HepG2 (cell line): ENCODE results near the gene CXCR5. TPM values are rescaled to one million over a fixed set of nuclear protein-coding genes. Genes with fewer than 3 reads are reported as not detected.

Source experiments
- ATAD3A ChIP-seq: sonication (generic); formaldehyde crosslinking; IDR thresholded peaks from 2 replicates; pipeline ENCODE4 v1.4.0; 2020; ENCODE audit warnings: missing genetic modification reagents
- GATAD2A ChIP-seq: IDR thresholded peaks from 2 replicates; pipeline ENCODE4 v1.6.1; 2016
- GFI1 ChIP-seq: sonication (generic); formaldehyde crosslinking; IDR thresholded peaks from 2 replicates; pipeline ENCODE4 v1.5.0; 2020; ENCODE audit warnings: missing genetic modification reagents, mild to moderate bottlenecking, borderline replicate concordance
- GPN1 ChIP-seq: sonication (generic); formaldehyde crosslinking; IDR thresholded peaks from 2 replicates; pipeline ENCODE4 v1.5.1; 2020; ENCODE audit warnings: missing genetic modification reagents, borderline replicate concordance
- HHEX ChIP-seq: IDR thresholded peaks from 2 replicates; pipeline ENCODE4 v1.6.1; 2016; ENCODE audit warnings: control low read depth
- HNF4G ChIP-seq, 2 experiments: sonication (generic) in 1 of 2; formaldehyde crosslinking in 1 of 2; IDR thresholded peaks; 2 replicates each; pipeline versions ENCODE4 v1.4.0 to v1.6.1; 2011 to 2020; ENCODE audit warnings: borderline replicate concordance in 2 of 2, low read depth in 2 of 2, mild to moderate bottlenecking in 2 of 2, low read length in 1 of 2, missing genetic modification reagents in 1 of 2, moderate library complexity in 1 of 2
- HOXA5 ChIP-seq: sonication (generic); formaldehyde crosslinking; IDR thresholded peaks from 2 replicates; pipeline ENCODE4 v1.4.0; 2020; ENCODE audit warnings: missing genetic modification reagents
- NR2F1 ChIP-seq, 2 experiments: fragments of 450-650 bp in 1 of 2; formaldehyde crosslinking in 1 of 2; IDR thresholded peaks; 2 replicates each; pipeline versions ENCODE4 v1.5.0 to v1.6.1; 2016 to 2020; ENCODE audit warnings: mild to moderate bottlenecking in 1 of 2, missing compliant biosample characterization in 1 of 2, missing genetic modification reagents in 1 of 2, moderate library complexity in 1 of 2
- NR2F6 ChIP-seq, 2 experiments: IDR thresholded peaks; 2 replicates each; pipeline ENCODE4 v1.6.1; 2016; ENCODE audit warnings: antibody characterized with exemption in 1 of 2, mild to moderate bottlenecking in 1 of 2
- NR3C1 ChIP-seq: sonication (generic); formaldehyde crosslinking; IDR thresholded peaks from 2 replicates; pipeline ENCODE4 v1.4.0; 2020; ENCODE audit warnings: missing genetic modification reagents
- ONECUT2 ChIP-seq: sonication (generic); formaldehyde crosslinking; IDR thresholded peaks from 2 replicates; pipeline ENCODE4 v1.4.0; 2020; ENCODE audit warnings: missing genetic modification reagents
- POLR2A ChIP-seq, 2 experiments: IDR thresholded peaks; 2 replicates each; pipeline ENCODE4 v1.6.1; 2011; ENCODE audit warnings: low read depth in 2 of 2, low read length in 2 of 2, mild to moderate bottlenecking in 1 of 2, moderate library complexity in 1 of 2; ENCODE audit not compliant: insufficient read depth in 1 of 2
- POLR2G ChIP-seq: fragments of 200-400 bp; formaldehyde crosslinking; IDR thresholded peaks from 2 replicates; pipeline ENCODE4 v1.6.1; 2018; ENCODE audit warnings: mild to moderate bottlenecking, low read depth, low read length, moderate library complexity
- RFXANK ChIP-seq: IDR thresholded peaks from 2 replicates; pipeline ENCODE4 v1.6.1; 2016
- SP4 ChIP-seq: sonication (generic); formaldehyde crosslinking; IDR thresholded peaks from 2 replicates; pipeline ENCODE4 v1.8.1; 2023; ENCODE audit warnings: mild to moderate bottlenecking, missing genetic modification reagents
- TOE1 ChIP-seq: sonication (generic); formaldehyde crosslinking; IDR thresholded peaks from 2 replicates; pipeline ENCODE4 v1.4.0; 2020; ENCODE audit warnings: mild to moderate bottlenecking, missing genetic modification reagents
- XBP1 ChIP-seq: sonication (generic); formaldehyde crosslinking; IDR thresholded peaks from 2 replicates; pipeline ENCODE4 v1.5.0; 2020; ENCODE audit warnings: missing genetic modification reagents
- ZC3H4 ChIP-seq: sonication (generic); formaldehyde crosslinking; IDR thresholded peaks from 2 replicates; pipeline ENCODE4 v1.4.0; 2020; ENCODE audit warnings: missing genetic modification reagents, borderline replicate concordance
- ZFP82 ChIP-seq: sonication (generic); formaldehyde crosslinking; IDR thresholded peaks from 2 replicates; pipeline ENCODE4 v1.5.1; 2020; ENCODE audit warnings: mild to moderate bottlenecking, missing genetic modification reagents, borderline replicate concordance
- ZNF530 ChIP-seq: sonication (generic); formaldehyde crosslinking; IDR thresholded peaks from 2 replicates; pipeline ENCODE4 v1.5.0; 2020; ENCODE audit warnings: low read depth, mild to moderate bottlenecking, missing genetic modification reagents
- ZNF550 ChIP-seq: sonication (generic); formaldehyde crosslinking; IDR thresholded peaks from 2 replicates; pipeline ENCODE4 v1.4.0; 2020; ENCODE audit warnings: mild to moderate bottlenecking, missing genetic modification reagents, borderline replicate concordance
- ZNF816 ChIP-seq: sonication (generic); formaldehyde crosslinking; IDR thresholded peaks from 2 replicates; pipeline ENCODE4 v1.8.0; 2022; ENCODE audit warnings: missing genetic modification reagents, mild to moderate bottlenecking, borderline replicate concordance
- polyA plus RNA-seq, 8 experiments: library from polyadenylated mRNA; depleted of rRNA in 3 of 8; stranded (reverse) in 7 of 8; unstranded in 1 of 8; fragments of >200 nt; fragmentation: Illumina TruSeq in 4 of 8; extraction: Trizol in 4 of 8; gene quantifications; 2 replicates each; pipeline versions ENCODE4 v1.2.1 to v1.2.3, GENCODE V29; 2011 to 2016; ENCODE audit warnings: low read depth in 4 of 8, missing spikeins in 1 of 8, mixed read lengths in 1 of 8; ENCODE audit not compliant: insufficient read depth in 1 of 8
- total RNA-seq, 5 experiments: library from RNA; depleted of rRNA; stranded (reverse); fragments of >200 nt; fragmentation: Illumina TruSeq; extraction: Trizol; gene quantifications; 2 replicates each; pipeline ENCODE4 v1.2.3, GENCODE V29; 2016; ENCODE audit warnings: low read depth in 1 of 5
- TF ChIP-seq, protein P1 (sequence below): sonication (generic); formaldehyde crosslinking; IDR thresholded peaks from 2 replicates; pipeline ENCODE4 v1.4.0; 2020; ENCODE audit warnings: missing genetic modification reagents, borderline replicate concordance
- TF ChIP-seq, protein P2 (sequence below): sonication (generic); formaldehyde crosslinking; IDR thresholded peaks from 2 replicates; pipeline ENCODE4 v1.8.1; 2023; ENCODE audit warnings: mild to moderate bottlenecking, missing genetic modification reagents
- TF ChIP-seq, protein P3 (sequence below): IDR thresholded peaks from 2 replicates; pipeline ENCODE4 v1.6.1; 2016
- TF ChIP-seq, protein P4 (sequence below): sonication (generic); formaldehyde crosslinking; IDR thresholded peaks from 2 replicates; pipeline ENCODE4 v1.8.1; 2023; ENCODE audit warnings: mild to moderate bottlenecking, missing genetic modification reagents
- TF ChIP-seq, protein P5 (sequence below): sonication (generic); formaldehyde crosslinking; IDR thresholded peaks from 2 replicates; pipeline ENCODE4 v1.4.0; 2020; ENCODE audit warnings: mild to moderate bottlenecking, missing genetic modification reagents

Gene CXCR5
- total and polyA plus RNA-seq, 2 of the 13 experiments (the other 11 are each of a cell fraction or from before 2014, with no cell fraction given), result not detected

DNA sequence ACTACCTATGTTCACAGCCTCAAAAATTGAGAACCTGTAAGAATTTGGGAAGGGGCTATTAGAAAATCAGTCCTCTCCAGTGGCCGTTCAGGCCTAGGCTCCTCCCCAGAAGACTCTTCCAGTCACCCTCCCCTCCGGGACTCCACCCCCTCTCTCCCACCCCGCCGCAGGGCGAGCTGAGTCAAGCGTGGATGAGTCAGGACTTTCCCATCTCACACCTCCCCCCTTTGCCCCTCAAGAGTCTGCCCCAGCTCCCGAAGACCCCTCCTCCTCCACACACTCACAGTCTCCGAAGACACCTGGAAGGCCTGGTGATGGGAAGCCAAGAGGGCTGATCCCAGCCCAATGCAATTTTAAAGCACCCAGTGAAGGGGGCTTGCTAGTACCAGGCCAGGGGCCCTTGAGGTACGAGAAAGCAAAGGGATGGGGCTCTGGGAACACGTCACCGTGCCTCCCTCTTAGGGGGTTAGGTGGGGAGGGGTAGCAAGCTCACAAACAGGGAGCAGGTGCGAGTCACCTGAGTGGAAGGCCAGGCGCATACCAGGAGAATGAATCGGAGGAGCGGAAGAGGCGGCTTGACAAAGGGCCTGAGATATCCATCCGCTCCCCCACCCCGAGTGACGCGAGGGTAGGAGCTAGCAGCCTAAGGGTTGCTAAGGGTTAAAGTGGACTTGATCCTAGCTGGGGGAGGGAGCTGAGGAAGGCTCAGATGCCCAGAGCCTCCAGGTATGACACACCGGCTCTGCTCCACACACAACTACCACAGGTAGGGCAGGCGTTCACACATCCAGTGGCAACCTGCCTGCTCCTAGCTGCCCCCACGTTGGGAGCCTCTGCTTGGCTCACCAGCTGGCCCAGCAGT lies 28.4 kb downstream of the CXCR5 start (continued):
- TF ChIP-seq, protein P1, sequence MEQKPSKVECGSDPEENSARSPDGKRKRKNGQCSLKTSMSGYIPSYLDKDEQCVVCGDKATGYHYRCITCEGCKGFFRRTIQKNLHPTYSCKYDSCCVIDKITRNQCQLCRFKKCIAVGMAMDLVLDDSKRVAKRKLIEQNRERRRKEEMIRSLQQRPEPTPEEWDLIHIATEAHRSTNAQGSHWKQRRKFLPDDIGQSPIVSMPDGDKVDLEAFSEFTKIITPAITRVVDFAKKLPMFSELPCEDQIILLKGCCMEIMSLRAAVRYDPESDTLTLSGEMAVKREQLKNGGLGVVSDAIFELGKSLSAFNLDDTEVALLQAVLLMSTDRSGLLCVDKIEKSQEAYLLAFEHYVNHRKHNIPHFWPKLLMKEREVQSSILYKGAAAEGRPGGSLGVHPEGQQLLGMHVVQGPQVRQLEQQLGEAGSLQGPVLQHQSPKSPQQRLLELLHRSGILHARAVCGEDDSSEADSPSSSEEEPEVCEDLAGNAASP (CRISPR knock-in tag), result peak; percentile 10; the same call in 1 of the 2 replicates
- TF ChIP-seq ZNF550 (CRISPR knock-in tag) (no peak), HHEX (CRISPR knock-in tag) (no peak), GATAD2A (CRISPR knock-in tag) (peak; percentile 77), POLR2A (IDR thresholded peaks at IDR 0.05; ENCODE audit: insufficient read depth in 1 of 2, low read depth in 2 of 2, low read length in 2 of 2) (peak in 1 of 2 experiments; percentile 80; a peak in 2 of 4 replicates), ZC3H4 (no peak), NR3C1 (no peak), ZNF816 (CRISPR knock-in tag) (no peak), HOXA5 (CRISPR knock-in tag) (no peak), GFI1 (CRISPR knock-in tag) (no peak), ZFP82 (CRISPR knock-in tag) (no peak), RFXANK (CRISPR knock-in tag) (no peak), POLR2G (peak; percentile 53; the same call in 1 of the 2 replicates), HNF4G (IDR thresholded peaks at IDR 0.05; ENCODE audit: borderline replicate concordance, low read depth, low read length) (no peak; the same call in 1 of the 2 replicates), HNF4G (CRISPR knock-in tag; IDR thresholded peaks at IDR 0.05; ENCODE audit: borderline replicate concordance, low read depth) (0 out of 2 replicates have a peak, but pooled peaks have one; percentile 10), ZNF530 (CRISPR knock-in tag) (no peak), ATAD3A (no peak), ONECUT2 (CRISPR knock-in tag) (no peak), XBP1 (CRISPR knock-in tag) (no peak), NR2F1 (CRISPR knock-in tag; IDR thresholded peaks at IDR 0.05) (no peak), GPN1 (CRISPR knock-in tag) (no peak), TOE1 (no peak), NR2F6 (IDR thresholded peaks at IDR 0.05) (no peak), NR2F6 (CRISPR knock-in tag; IDR thresholded peaks at IDR 0.05) (no peak), SP4 (CRISPR knock-in tag) (no peak)
- TF ChIP-seq, protein P2, sequence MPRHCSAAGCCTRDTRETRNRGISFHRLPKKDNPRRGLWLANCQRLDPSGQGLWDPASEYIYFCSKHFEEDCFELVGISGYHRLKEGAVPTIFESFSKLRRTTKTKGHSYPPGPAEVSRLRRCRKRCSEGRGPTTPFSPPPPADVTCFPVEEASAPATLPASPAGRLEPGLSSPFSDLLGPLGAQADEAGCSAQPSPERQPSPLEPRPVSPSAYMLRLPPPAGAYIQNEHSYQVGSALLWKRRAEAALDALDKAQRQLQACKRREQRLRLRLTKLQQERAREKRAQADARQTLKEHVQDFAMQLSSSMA (CRISPR knock-in tag), result no peak
- TF ChIP-seq, protein P3, sequence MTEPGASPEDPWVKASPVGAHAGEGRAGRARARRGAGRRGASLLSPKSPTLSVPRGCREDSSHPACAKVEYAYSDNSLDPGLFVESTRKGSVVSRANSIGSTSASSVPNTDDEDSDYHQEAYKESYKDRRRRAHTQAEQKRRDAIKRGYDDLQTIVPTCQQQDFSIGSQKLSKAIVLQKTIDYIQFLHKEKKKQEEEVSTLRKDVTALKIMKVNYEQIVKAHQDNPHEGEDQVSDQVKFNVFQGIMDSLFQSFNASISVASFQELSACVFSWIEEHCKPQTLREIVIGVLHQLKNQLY (CRISPR knock-in tag), result no peak
- TF ChIP-seq, protein P4, sequence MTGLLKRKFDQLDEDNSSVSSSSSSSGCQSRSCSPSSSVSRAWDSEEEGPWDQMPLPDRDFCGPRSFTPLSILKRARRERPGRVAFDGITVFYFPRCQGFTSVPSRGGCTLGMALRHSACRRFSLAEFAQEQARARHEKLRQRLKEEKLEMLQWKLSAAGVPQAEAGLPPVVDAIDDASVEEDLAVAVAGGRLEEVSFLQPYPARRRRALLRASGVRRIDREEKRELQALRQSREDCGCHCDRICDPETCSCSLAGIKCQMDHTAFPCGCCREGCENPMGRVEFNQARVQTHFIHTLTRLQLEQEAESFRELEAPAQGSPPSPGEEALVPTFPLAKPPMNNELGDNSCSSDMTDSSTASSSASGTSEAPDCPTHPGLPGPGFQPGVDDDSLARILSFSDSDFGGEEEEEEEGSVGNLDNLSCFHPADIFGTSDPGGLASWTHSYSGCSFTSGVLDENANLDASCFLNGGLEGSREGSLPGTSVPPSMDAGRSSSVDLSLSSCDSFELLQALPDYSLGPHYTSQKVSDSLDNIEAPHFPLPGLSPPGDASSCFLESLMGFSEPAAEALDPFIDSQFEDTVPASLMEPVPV (CRISPR knock-in tag), result no peak
- TF ChIP-seq, protein P5, sequence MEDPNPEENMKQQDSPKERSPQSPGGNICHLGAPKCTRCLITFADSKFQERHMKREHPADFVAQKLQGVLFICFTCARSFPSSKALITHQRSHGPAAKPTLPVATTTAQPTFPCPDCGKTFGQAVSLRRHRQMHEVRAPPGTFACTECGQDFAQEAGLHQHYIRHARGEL (CRISPR knock-in tag), result no peak
